Pancreas (tissue), 10 donors: ENCODE measurements around the gene ZNF407. TPM values are rescaled to one million over a fixed set of nuclear protein-coding genes. Genes with fewer than 3 reads are reported as not detected.
A peak's percentile ranks its signal among the peaks of the same experiment; 100 is the strongest.
"Not testable (repeated sequence)": the region's sequence is repeated elsewhere in the genome, so short reads cannot be mapped to it uniquely, and the experiment has no call there.

Experiments used
- ATAC-seq, 4 donors: fragments of 200-7000 bp; cut with Tn5 transposase; one replicate each; pipeline versions ENCODE4 v1.8.0 to v1.9.1; 2020; ENCODE audit warnings: mild to moderate bottlenecking in 4 of 4, moderate library complexity in 4 of 4
- DNase-seq, 6 donors: peaks; one replicate each; pipeline ENCODE4 v3.0.0-alpha.2; 2020
- FAIRE-seq: peaks from 2 replicates; lab custom pipeline; 2012; peaks lifted over from hg19 to GRCh38; lab: Jason Lieb, UNC
- H3K27ac ChIP-seq, 4 donors: fragments of 200-600 bp; sonication (generic); 1 replicate in 3 of 4; 2 replicates in 1 of 4; pipeline versions ENCODE4 v1.5.0 to v1.8.0; 2020
- H3K27me3 ChIP-seq, 4 donors: fragments of 200-600 bp; one replicate each; pipeline ENCODE4 v1.8.0; 2021
- H3K36me3 ChIP-seq, 3 donors: fragments of 200-600 bp; sonication (generic) in 1 of 3; one replicate each; pipeline versions ENCODE4 v1.5.0 to v1.8.0; 2020 to 2021
- H3K4me1 ChIP-seq, 3 donors: fragments of 200-600 bp; one replicate each; pipeline ENCODE4 v1.8.0; 2021
- H3K4me3 ChIP-seq, 4 donors: fragments of 200-600 bp; sonication (generic) in 2 of 4; one replicate each; pipeline versions ENCODE4 v1.5.0 to v1.8.0; 2020 to 2021
- H3K9me3 ChIP-seq, 4 donors: fragments of 200-600 bp; one replicate each; pipeline ENCODE4 v1.8.0; 2021
- WGBS, 2 donors: extraction: QIAGEN DNeasy Blood & Tissue Kit; methylation state at CpG; one replicate each; pipeline ENCODE4 v1.1.7; 2013; 5-methylcytosine and 5-hydroxymethylcytosine counted together
- intact Hi-C, 3 donors: fragments of 100-400 bp; cut with DNase I; formaldehyde crosslinking; loops; one replicate each; pipeline versions ENCODE4 v1.11.1 to v1.14.2; 2022
- polyA plus RNA-seq, 2 donors: library from polyadenylated mRNA; stranded (reverse); fragments of 200-250 nt; gene quantifications; one replicate each; pipeline ENCODE4 v1.2.3, GENCODE V29; 2013
- total RNA-seq, 6 donors: library from RNA; stranded (reverse); fragmentation: NEBNext Ultra II Directional in 4 of 6; extraction: Animal tissue kit (Norgen Biotek cat#: 25700) in 4 of 6; gene quantifications; one replicate each; pipeline versions ENCODE4 v1.2.1 to v1.2.4, GENCODE V29; 2021 to 2023
- TF ChIP-seq, protein P1 (sequence below), 4 donors: fragments of 200-600 bp; sonication (generic) in 3 of 4; IDR thresholded peaks; one replicate each; pipeline versions ENCODE4 v1.5.0 to v1.8.0; 2021; ENCODE audit warnings: antibody characterized with exemption in 4 of 4
- donor health status: healthy with polysubstance abuse.
- donor health status: DM: no; HTN: no; CAD: no; lungs with moderate emphysema.
- donor health status: DM: no; HTN: no; CAD: no.
- donor health status: control.
- donor health status: control.
- donor health status: Bipolar disorder and iron deficiency.
- donor health status: DM: yes; HTN: yes; CAD: no.
- donor health status: DM: no; HTN: no; CAD: no.
- donor health status: DM: no; HTN: no; CAD: no.
- donor health status: DM: yes; HTN: yes; CAD: no.

Gene ZNF407
- total and polyA plus RNA-seq, 8 donors = 2.7 to 10.0 (median 4.9) TPM

DNA sequence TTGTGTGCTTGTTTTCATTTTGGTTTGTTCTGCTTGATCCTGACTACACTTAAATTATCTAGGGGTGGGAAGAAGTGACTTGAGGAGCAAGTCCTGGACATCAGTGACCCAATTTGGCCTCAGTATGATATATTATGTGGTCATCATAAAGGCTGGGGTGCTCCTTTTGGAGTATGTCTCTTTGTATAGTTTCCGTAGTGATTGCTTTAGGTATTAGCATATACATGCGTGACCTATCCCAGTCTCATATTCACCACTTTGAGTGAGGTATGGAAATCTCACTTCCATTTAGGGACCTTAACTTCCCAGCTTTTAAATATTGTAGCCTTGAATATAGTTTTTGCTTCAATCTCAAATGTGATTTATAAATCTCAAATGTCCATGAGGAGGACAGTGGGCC lies 370.3 kb downstream of the ZNF407 start:
- FAIRE-seq = no peak
- intact Hi-C loops = no loop called here
- H3K4me1 ChIP-seq = no peaks in the 10 kb centered on the region
- no peak overlapping the region for H3K4me3 ChIP-seq
- DNase-seq = no peak
- no peaks in the 10 kb centered on the region for H3K9me3 ChIP-seq
- H3K36me3 ChIP-seq = no peaks in the 10 kb centered on the region
- 98 to 100% methylated on average over 2 of the region's 2 CpGs for WGBS, 2 donors
- TF ChIP-seq, protein P1, sequence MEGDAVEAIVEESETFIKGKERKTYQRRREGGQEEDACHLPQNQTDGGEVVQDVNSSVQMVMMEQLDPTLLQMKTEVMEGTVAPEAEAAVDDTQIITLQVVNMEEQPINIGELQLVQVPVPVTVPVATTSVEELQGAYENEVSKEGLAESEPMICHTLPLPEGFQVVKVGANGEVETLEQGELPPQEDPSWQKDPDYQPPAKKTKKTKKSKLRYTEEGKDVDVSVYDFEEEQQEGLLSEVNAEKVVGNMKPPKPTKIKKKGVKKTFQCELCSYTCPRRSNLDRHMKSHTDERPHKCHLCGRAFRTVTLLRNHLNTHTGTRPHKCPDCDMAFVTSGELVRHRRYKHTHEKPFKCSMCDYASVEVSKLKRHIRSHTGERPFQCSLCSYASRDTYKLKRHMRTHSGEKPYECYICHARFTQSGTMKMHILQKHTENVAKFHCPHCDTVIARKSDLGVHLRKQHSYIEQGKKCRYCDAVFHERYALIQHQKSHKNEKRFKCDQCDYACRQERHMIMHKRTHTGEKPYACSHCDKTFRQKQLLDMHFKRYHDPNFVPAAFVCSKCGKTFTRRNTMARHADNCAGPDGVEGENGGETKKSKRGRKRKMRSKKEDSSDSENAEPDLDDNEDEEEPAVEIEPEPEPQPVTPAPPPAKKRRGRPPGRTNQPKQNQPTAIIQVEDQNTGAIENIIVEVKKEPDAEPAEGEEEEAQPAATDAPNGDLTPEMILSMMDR (IDR thresholded peaks at IDR 0.05) = no peak
- no peak for ATAC-seq
- H3K27me3 ChIP-seq = no peaks in the 10 kb centered on the region
- H3K27ac ChIP-seq = no peak overlapping the region

DNA sequence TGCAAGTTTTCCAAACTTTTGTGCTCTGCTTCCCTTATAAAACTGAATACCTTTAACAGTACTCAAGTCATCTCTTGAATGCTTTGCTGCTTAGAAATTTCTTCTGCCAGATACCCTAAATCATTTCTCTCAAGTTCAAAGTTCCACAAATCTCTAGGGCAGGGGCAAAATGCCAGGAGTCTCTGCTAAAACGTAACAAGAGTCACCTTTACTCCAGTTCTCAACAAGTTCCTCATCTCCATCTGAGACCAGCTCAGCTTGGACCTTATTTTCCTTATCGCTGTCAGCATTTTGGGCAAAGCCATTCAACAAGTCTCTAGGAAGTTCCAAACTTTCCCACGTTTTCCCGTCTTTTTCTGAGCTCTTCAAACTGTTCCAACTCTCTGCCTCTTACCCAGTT lies 373.7 kb downstream of the ZNF407 start:
- H3K9me3 ChIP-seq, H3K27ac ChIP-seq, H3K4me3 ChIP-seq, H3K4me1 ChIP-seq, ATAC-seq, FAIRE-seq, H3K36me3 ChIP-seq, H3K27me3 ChIP-seq, intact Hi-C loops, DNase-seq: not testable (repeated sequence)
- WGBS, 2 donors = 77% methylated on average over 4 of the region's 4 CpGs

DNA sequence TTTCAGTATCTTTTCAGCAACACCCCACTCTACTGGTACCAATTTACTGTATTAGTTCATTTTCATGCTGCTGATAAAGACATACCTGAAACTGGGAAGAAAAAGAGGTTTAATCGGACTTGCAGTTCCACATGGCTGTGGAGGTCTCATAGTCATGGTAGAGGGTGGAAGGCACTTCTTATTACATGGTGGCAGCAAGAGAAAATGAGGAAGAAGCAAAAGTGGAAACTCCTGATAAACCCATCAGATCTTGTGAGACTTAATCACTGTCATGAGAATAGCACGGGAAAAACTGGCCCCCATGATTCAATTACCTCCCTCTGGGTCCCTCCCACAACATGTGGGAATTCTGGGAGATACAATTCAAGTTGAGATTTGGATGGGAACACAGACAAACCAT lies 374.1 kb downstream of the ZNF407 start:
- H3K4me1 ChIP-seq, H3K27me3 ChIP-seq, FAIRE-seq, H3K27ac ChIP-seq, H3K4me3 ChIP-seq, DNase-seq, intact Hi-C loops, H3K36me3 ChIP-seq, H3K9me3 ChIP-seq: not testable (repeated sequence)
- WGBS, 2 donors = 86 to 89% methylated on average over 2 of the region's 2 CpGs
- peak in 1 of 4 donors; percentile 24 for ATAC-seq

DNA sequence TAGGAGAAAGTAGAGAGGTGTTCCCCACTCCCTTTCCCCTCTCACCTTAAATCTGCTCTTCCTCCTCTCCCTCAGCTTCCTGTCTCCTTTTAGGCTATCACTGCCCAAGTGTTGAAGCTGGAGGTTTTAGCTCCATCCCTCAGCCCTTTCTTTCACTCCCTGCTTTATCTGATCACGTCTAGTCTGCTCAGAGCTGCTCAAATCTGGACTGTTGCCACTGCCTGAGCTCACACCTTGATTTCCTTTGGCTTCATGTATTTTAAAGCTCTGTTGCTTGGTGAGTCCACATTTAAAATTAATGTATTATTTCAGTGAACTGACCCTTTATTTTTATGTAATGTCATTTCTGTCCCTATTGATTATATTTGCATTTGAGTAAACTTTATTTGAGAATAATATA lies 374.7 kb downstream of the ZNF407 start:
- no peaks in the 10 kb centered on the region for H3K4me1 ChIP-seq
- intact Hi-C loops = no loop called here
- ATAC-seq (no peak), DNase-seq (no peak), FAIRE-seq (no peak)
- H3K27ac ChIP-seq = no peak overlapping the region
- WGBS, 2 donors = 17 to 24% methylated on average over 1 of the region's 1 CpG
- no peaks in the 10 kb centered on the region for H3K27me3 ChIP-seq
- H3K4me3 ChIP-seq = no peak overlapping the region
- no peaks in the 10 kb centered on the region for H3K9me3 ChIP-seq
- H3K36me3 ChIP-seq = no peaks in the 10 kb centered on the region
- TF ChIP-seq, protein P1 (IDR thresholded peaks at IDR 0.05) = no peak

DNA sequence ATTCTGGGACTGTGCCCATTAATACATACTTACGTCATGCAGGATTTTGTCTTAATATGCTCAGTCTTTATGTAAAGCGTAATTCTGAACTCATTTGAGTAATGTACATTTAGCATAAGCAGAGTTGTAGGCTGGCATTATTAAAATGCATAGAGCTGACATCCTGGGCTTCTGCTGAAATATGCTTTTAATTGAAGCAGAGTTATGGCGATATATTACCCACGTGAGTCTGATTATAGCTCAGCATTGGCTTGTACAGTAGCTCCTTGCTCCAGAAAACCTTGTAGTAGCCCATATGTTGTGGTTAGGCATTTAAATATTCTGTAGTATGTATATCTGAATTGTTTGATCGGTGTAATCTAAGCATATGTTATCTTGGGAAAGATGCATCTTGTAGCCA lies 377.3 kb downstream of the ZNF407 start:
- Histone ChIP-seq H3K36me3 (no peaks in the 10 kb centered on the region), H3K9me3 (no peaks in the 10 kb centered on the region), H3K4me1 (no peaks in the 10 kb centered on the region), H3K27me3 (no peaks in the 10 kb centered on the region), H3K4me3 (no peak overlapping the region), H3K27ac (no peak overlapping the region)
- FAIRE-seq (no peak), DNase-seq (no peak), ATAC-seq (no peak)
- intact Hi-C loops = no loop called here
- 81 to 82% methylated on average over 5 of the region's 5 CpGs for WGBS, 2 donors
- TF ChIP-seq, protein P1 (IDR thresholded peaks at IDR 0.05) = no peak

DNA sequence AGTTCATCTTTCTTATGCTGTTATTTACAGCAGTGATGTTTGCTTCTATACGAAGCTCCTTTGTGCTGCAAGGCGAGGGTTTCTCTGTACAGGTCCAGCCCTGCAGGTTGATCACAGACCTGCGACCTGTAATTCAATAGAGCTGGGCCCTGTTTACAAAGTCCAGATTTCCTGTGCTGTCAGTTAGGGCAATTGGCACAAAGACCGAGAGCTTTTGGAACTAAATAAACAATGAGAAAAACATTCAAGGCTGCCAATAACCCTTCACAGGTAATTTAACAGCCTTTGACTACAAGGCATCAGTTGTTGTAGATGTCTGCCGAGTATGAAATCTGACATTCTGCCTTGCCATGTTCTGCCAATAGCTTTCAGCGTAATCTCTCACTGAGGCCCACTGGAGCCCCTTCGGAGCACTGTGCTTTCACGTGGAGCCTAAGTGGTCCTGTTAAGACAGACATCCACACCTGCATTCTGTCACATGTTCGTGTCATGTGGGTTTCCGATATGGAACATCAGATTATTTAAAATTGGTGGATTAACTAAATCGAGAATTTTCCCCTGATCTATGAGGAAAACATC lies 378.8 kb downstream of the ZNF407 start:
- Histone ChIP-seq H3K27ac (no peak overlapping the region), H3K36me3 (no peaks in the 10 kb centered on the region), H3K27me3 (no peaks in the 10 kb centered on the region), H3K4me1 (no peaks in the 10 kb centered on the region), H3K4me3 (no peak overlapping the region), H3K9me3 (no peaks in the 10 kb centered on the region)
- ATAC-seq (peak in 2 of 4 donors; percentile 24 to 64), FAIRE-seq (no peak), DNase-seq (no peak)
- intact Hi-C loops = no loop called here
- WGBS, 2 donors = 54 to 66% methylated on average over 11 of the region's 11 CpGs
- TF ChIP-seq, protein P1 (IDR thresholded peaks at IDR 0.05) = no peak
